ENCODE measurements around the gene QSER1.
"Not testable (repeated sequence)": the region's sequence is repeated elsewhere in the genome, so short reads cannot be mapped to it uniquely, and the experiment has no call there.

QSER1 gene

GRCh38 chr11:32892355-32893092, at the start of gene QSER1:
Gene QSER1 (plus strand): TSS chr11:32892811. CDS start chr11:32893126, 315 bp downstream.
- peak; percentile 71 for DNase-seq

GRCh38 chr11:32843544-32843943, 49.1 kb upstream of the QSER1 start:
- DNase-seq = no peak

- no peak for DNase-seq
These were observed 45.1 kb upstream of the QSER1 start for GRCh38 chr11:32847511-32847910.

GRCh38 chr11:32849761-32850160, 42.9 kb upstream of the QSER1 start:
- no peak for DNase-seq

- no peak for DNase-seq
These were observed 41.4 kb upstream of the QSER1 start for GRCh38 chr11:32851251-32851650.

GRCh38 chr11:32852207-32852606, 40.4 kb upstream of the QSER1 start:
- no peak for DNase-seq

GRCh38 chr11:32855601-32856000, 37.0 kb upstream of the QSER1 start:
- no peak for DNase-seq

GRCh38 chr11:32858731-32859130, 33.9 kb upstream of the QSER1 start:
- DNase-seq = no peak

GRCh38 chr11:32861850-32862577, 30.6 kb upstream of the QSER1 start:
- DNase-seq = no peak

- DNase-seq = no peak
These were observed 28.1 kb upstream of the QSER1 start for GRCh38 chr11:32864555-32864954.

- DNase-seq = not testable (repeated sequence)
These were observed 23.9 kb upstream of the QSER1 start for GRCh38 chr11:32868752-32869151.

- peak; percentile 13 for DNase-seq
These were observed 21.9 kb upstream of the QSER1 start for GRCh38 chr11:32870676-32871075.

GRCh38 chr11:32874132-32874531, 18.5 kb upstream of the QSER1 start:
- no peak for DNase-seq

GRCh38 chr11:32881286-32881685, 11.3 kb upstream of the QSER1 start:
- no peak for DNase-seq

- no peak for DNase-seq
These were observed 9.2 kb upstream of the QSER1 start for GRCh38 chr11:32883421-32883820.

GRCh38 chr11:32884023-32884422, 8.6 kb upstream of the QSER1 start:
- no peak for DNase-seq

- no peak for DNase-seq
These were observed 7.7 kb upstream of the QSER1 start for GRCh38 chr11:32884770-32885384.

GRCh38 chr11:32885556-32885955, 7.1 kb upstream of the QSER1 start:
- no peak for DNase-seq

GRCh38 chr11:32886180-32886579, 6.4 kb upstream of the QSER1 start:
- DNase-seq = no peak

- not testable (repeated sequence) for DNase-seq
These were observed 4.8 kb upstream of the QSER1 start for GRCh38 chr11:32887707-32888383.

- not testable (repeated sequence) for DNase-seq
These were observed 4.3 kb upstream of the QSER1 start for GRCh38 chr11:32888384-32888710.

- DNase-seq = no peak
These were observed 3.8 kb upstream of the QSER1 start for GRCh38 chr11:32888805-32889204.

- no peak for DNase-seq
These were observed 1.6 kb upstream of the QSER1 start for GRCh38 chr11:32890843-32891656.

All from stimulated activated CD4-positive, alpha-beta T cell treated with anti-CD3 and anti-CD28 coated beads, Interleukin-12 subunit alpha, Interleukin-12 subunit beta, amount 100 ng/mL, for 4 hours (primary cell).